ENCODE data around the gene DNAJA3. TPM values are rescaled to one million over a fixed set of nuclear protein-coding genes. Genes with fewer than 3 reads are reported as not detected.

Gene DNAJA3
- polyA plus RNA-seq, 4 donors, result 26.7 to 71.4 (median 38.1) TPM

DNA sequence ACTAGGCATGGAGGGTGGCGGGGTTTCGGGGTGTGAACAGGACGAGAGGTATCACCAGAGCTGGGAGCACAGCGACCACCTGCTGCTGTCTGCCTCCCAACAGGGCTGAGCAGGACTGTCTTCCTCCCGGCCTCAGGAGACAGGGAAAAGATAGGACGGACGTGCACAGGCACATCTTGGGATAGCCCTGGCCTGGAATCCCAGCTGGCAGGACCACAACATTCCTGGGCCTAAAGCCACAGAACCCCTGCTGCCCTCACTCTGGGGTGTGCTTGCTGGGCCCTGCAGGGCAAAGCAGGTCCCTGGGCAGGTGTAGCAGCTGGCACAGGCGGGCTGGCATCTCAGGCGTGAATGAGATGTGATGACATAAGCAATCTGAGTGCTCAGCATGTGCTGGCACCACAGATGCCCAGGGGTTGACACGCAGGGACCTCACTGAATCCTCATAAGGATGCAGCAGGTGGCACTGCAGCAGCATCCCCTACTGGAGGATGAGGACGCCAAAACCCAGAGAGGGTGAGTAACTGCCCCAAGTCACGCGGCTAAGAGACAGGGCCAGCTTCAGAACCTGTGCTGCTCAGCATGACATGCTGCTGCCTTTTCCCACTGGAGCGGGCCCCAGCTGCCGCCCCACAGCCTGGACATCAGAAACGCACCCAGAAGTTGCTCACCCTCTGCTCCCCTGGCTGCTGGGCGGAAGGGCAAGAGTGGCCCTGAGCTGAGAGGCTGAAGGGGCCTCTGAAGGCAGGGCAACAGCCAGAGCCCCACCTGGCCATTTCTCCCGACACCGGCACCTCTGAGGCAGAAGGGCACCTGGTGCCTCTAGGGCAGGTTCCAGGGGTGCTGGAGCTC, 16.4 kb upstream of the DNAJA3 start:
- 88 to 93% (median 93%) methylated on average over 19 of the region's 19 CpGs for WGBS, 3 donors
- H3K36me3 ChIP-seq (ENCODE audit: control insufficient read depth in 3 of 3, insufficient read depth in 2 of 3, low read depth in 1 of 3, low read length in 3 of 3), result peaks cover 16 to 93% (median 19%) of the 10 kb centered on the region in 3 donors
- DNase-seq (peak in 1 of 2 donors; percentile 0), FAIRE-seq (no peak)
- H3K27ac ChIP-seq (ENCODE audit: low read depth in 1 of 3, low read length in 2 of 3), result no peak overlapping the region
- no peaks in the 10 kb centered on the region for H3K9me3 ChIP-seq (ENCODE audit: control insufficient read depth in 2 of 2, insufficient read depth in 1 of 2, low read depth in 1 of 2, low read length in 1 of 2)
- no peaks in the 10 kb centered on the region for H3K4me1 ChIP-seq (ENCODE audit: control insufficient read depth in 3 of 3, insufficient read depth in 2 of 3, low read depth in 1 of 3, low read length in 2 of 3)
- no peak overlapping the region for H3K4me3 ChIP-seq (ENCODE audit: low read depth in 1 of 3, low read length in 3 of 3)
- no peaks in the 10 kb centered on the region for H3K27me3 ChIP-seq (ENCODE audit: control insufficient read depth in 3 of 3, insufficient read depth in 3 of 3, low read length in 3 of 3)

DNA sequence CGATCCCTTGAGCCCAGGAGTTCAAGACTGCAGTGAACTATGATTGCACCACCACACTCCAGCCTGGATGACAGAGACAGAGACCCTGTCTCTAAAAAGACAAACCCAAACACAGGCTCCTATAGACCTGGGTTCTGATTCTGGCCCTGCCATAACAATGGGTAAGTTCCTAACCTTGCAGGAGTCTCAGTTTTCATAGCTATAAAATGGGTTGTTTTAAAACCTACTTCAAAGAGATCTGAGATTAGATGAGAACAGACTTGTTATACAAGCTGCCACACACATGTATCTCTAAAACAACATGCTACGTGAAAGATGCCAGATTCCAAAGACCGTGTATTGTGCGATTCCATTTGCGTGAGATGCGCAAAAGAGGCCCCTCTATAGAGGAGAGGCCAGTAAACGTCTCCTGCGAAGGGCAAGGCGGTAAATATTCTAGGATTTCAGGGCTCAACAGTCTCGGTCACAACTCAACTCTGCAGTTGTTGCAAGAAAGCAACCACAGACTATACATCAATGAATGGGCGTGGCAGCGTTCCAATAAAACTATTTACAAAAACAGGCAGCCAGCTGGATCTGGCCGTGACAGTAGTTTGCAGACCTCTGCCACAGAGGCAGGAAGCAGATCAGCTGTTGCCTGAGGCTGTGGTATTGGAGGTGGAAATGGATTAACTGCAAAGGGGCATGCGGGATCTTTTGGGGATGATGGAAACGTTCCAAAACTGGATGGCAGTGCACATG, 15.2 kb upstream of the DNAJA3 start:
- no peak for FAIRE-seq

DNA sequence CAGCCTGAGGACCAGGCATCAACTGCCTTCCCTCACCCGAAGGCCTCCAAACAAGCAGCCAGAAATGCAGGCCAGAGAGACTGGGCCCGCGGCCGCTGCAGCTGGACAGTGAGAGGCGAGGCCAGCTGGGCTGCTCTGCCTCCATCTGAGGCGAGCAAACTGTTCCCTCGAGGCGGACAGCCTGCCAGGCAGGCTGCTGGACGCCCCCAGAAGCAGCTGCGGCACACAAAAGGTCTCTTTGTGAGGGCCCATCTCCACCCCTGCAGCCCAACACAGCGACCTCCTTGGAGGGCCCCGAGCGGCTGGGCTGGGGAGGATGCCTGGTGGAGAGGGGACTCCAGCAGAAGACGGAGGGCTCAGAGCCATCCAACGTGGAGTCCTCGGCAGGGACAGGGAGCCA, 14.0 kb upstream of the DNAJA3 start:
- H3K27ac ChIP-seq (ENCODE audit: low read depth in 1 of 3, low read length in 2 of 3), result peak overlapping the region in 2 of 3 donors; percentile 45 to 85

More for the DNA sequence above, 15.2 kb upstream of the DNAJA3 start:
- H3K27ac ChIP-seq (ENCODE audit: low read depth in 1 of 3, low read length in 2 of 3), result peak overlapping the region in 2 of 3 donors; percentile 45 to 85
- WGBS, 3 donors, result 60 to 81% (median 79%) methylated on average over 15 of the region's 15 CpGs
- peaks cover 2 to 9% (median 3%) of the 10 kb centered on the region in 3 donors for H3K4me1 ChIP-seq (ENCODE audit: control insufficient read depth in 3 of 3, insufficient read depth in 2 of 3, low read depth in 1 of 3, low read length in 2 of 3)
- no peaks in the 10 kb centered on the region for H3K9me3 ChIP-seq (ENCODE audit: control insufficient read depth in 2 of 2, insufficient read depth in 1 of 2, low read depth in 1 of 2, low read length in 1 of 2)
- no peaks in the 10 kb centered on the region for H3K27me3 ChIP-seq (ENCODE audit: control insufficient read depth in 3 of 3, insufficient read depth in 3 of 3, low read length in 3 of 3)
- peaks cover 9 to 84% (median 17%) of the 10 kb centered on the region in 3 donors for H3K36me3 ChIP-seq (ENCODE audit: control insufficient read depth in 3 of 3, insufficient read depth in 2 of 3, low read depth in 1 of 3, low read length in 3 of 3)
- peak in 1 of 2 donors; percentile 56 for DNase-seq
- H3K4me3 ChIP-seq (ENCODE audit: low read depth in 1 of 3, low read length in 3 of 3), result no peak overlapping the region

GRCh38 chr16:4412159-4412558, 13.5 kb upstream of the DNAJA3 start:
- no peak for FAIRE-seq

More for the DNA sequence above, 14.0 kb upstream of the DNAJA3 start:
- Histone ChIP-seq H3K4me1 (ENCODE audit: control insufficient read depth in 3 of 3, insufficient read depth in 2 of 3, low read depth in 1 of 3, low read length in 2 of 3) (peaks cover 2 to 10% (median 3%) of the 10 kb centered on the region in 3 donors), H3K4me3 (ENCODE audit: low read depth in 1 of 3, low read length in 3 of 3) (no peak overlapping the region), H3K27me3 (ENCODE audit: control insufficient read depth in 3 of 3, insufficient read depth in 3 of 3, low read length in 3 of 3) (no peaks in the 10 kb centered on the region), H3K36me3 (ENCODE audit: control insufficient read depth in 3 of 3, insufficient read depth in 2 of 3, low read depth in 1 of 3, low read length in 3 of 3) (peaks cover 8 to 73% (median 14%) of the 10 kb centered on the region in 3 donors), H3K9me3 (ENCODE audit: control insufficient read depth in 2 of 2, insufficient read depth in 1 of 2, low read depth in 1 of 2, low read length in 1 of 2) (no peaks in the 10 kb centered on the region)
- 68 to 88% (median 87%) methylated on average over 15 to 16 of the region's 16 CpGs for WGBS, 3 donors
- no peak for DNase-seq
- no peak for FAIRE-seq

GRCh38 chr16:4412854-4413253, 12.8 kb upstream of the DNAJA3 start:
- FAIRE-seq (no peak), DNase-seq (no peak)
- H3K27me3 ChIP-seq (ENCODE audit: control insufficient read depth in 3 of 3, insufficient read depth in 3 of 3, low read length in 3 of 3), result no peaks in the 10 kb centered on the region
- H3K4me3 ChIP-seq (ENCODE audit: low read depth in 1 of 3, low read length in 3 of 3), result no peak overlapping the region
- WGBS, 3 donors, result 90 to 92% (median 91%) methylated on average over 4 of the region's 4 CpGs
- peaks cover under 1 to 62% (median 11%) of the 10 kb centered on the region in 3 donors for H3K36me3 ChIP-seq (ENCODE audit: control insufficient read depth in 3 of 3, insufficient read depth in 2 of 3, low read depth in 1 of 3, low read length in 3 of 3)
- peaks cover 2 to 14% (median 3%) of the 10 kb centered on the region in 3 donors for H3K4me1 ChIP-seq (ENCODE audit: control insufficient read depth in 3 of 3, insufficient read depth in 2 of 3, low read depth in 1 of 3, low read length in 2 of 3)
- no peak overlapping the region for H3K27ac ChIP-seq (ENCODE audit: low read depth in 1 of 3, low read length in 2 of 3)
- H3K9me3 ChIP-seq (ENCODE audit: control insufficient read depth in 2 of 2, insufficient read depth in 1 of 2, low read depth in 1 of 2, low read length in 1 of 2), result no peaks in the 10 kb centered on the region

More at GRCh38 chr16:4412159-4412558, 13.5 kb upstream of the DNAJA3 start:
- Histone ChIP-seq H3K4me1 (ENCODE audit: control insufficient read depth in 3 of 3, insufficient read depth in 2 of 3, low read depth in 1 of 3, low read length in 2 of 3) (peaks cover 2 to 14% (median 3%) of the 10 kb centered on the region in 3 donors), H3K9me3 (ENCODE audit: control insufficient read depth in 2 of 2, insufficient read depth in 1 of 2, low read depth in 1 of 2, low read length in 1 of 2) (no peaks in the 10 kb centered on the region), H3K27ac (ENCODE audit: low read depth in 1 of 3, low read length in 2 of 3) (peak overlapping the region in 1 of 3 donors; percentile 85), H3K36me3 (ENCODE audit: control insufficient read depth in 3 of 3, insufficient read depth in 2 of 3, low read depth in 1 of 3, low read length in 3 of 3) (peaks cover 7 to 69% (median 14%) of the 10 kb centered on the region in 3 donors), H3K27me3 (ENCODE audit: control insufficient read depth in 3 of 3, insufficient read depth in 3 of 3, low read length in 3 of 3) (no peaks in the 10 kb centered on the region), H3K4me3 (ENCODE audit: low read depth in 1 of 3, low read length in 3 of 3) (no peak overlapping the region)
- 86 to 93% (median 89%) methylated on average over 8 of the region's 8 CpGs for WGBS, 3 donors
- no peak for DNase-seq

- FAIRE-seq (no peak), DNase-seq (peak; percentile 31 to 63)
- no peak overlapping the region for H3K4me3 ChIP-seq (ENCODE audit: low read depth in 1 of 3, low read length in 3 of 3)
- peaks cover 0 to 47% (median 0%) of the 10 kb centered on the region in 3 donors for H3K36me3 ChIP-seq (ENCODE audit: control insufficient read depth in 3 of 3, insufficient read depth in 2 of 3, low read depth in 1 of 3, low read length in 3 of 3)
- no peaks in the 10 kb centered on the region for H3K9me3 ChIP-seq (ENCODE audit: control insufficient read depth in 2 of 2, insufficient read depth in 1 of 2, low read depth in 1 of 2, low read length in 1 of 2)
- peak overlapping the region in 2 of 3 donors; percentile 5 to 88 for H3K27ac ChIP-seq (ENCODE audit: low read depth in 1 of 3, low read length in 2 of 3)
- H3K27me3 ChIP-seq (ENCODE audit: control insufficient read depth in 3 of 3, insufficient read depth in 3 of 3, low read length in 3 of 3), result no peaks in the 10 kb centered on the region
- 52 to 69% (median 65%) methylated on average over 7 of the region's 7 CpGs for WGBS, 3 donors
- H3K4me1 ChIP-seq (ENCODE audit: control insufficient read depth in 3 of 3, insufficient read depth in 2 of 3, low read depth in 1 of 3, low read length in 2 of 3), result peaks cover 2 to 14% (median 3%) of the 10 kb centered on the region in 3 donors
Observed at GRCh38 chr16:4414187-4414917, 11.3 kb upstream of the DNAJA3 start.

DNA sequence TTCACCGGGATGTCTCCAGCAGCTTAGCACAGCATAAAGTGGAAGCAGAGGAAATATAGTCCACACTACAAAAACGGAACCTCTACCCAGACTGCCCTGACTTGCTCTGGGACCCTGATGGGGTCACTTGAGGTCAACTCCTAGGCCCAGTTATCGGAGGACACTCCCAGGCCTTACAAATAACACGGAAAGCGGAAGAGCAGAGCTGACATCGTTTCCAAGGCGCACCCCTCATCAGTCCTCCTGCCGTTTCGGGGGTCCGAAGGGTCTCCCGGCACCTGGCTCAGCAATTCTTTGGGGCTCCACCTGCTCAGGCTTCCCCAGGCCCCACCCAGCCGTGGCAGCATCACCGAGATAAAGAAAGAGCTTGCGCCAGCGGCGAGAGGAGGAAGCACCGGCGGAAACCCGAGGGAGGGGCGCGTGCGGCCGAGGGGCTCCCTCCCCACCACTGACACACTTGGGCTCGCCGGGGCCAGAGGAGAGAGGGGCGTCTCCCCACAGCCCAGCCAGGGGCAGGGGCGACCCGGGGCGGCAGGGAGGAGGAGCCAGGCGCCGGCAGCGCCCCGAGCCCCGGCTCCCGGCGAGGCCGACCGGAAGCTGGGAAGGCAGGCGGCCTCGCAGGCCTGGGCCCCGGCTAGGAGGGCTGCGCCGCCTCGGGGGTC, 10.0 kb upstream of the DNAJA3 start:
- H3K27ac ChIP-seq (ENCODE audit: low read depth in 1 of 3, low read length in 2 of 3), result peak overlapping the region; percentile 68 to 97 (median 88)
- H3K36me3 ChIP-seq (ENCODE audit: control insufficient read depth in 3 of 3, insufficient read depth in 2 of 3, low read depth in 1 of 3, low read length in 3 of 3), result peaks cover 0 to 36% (median 0%) of the 10 kb centered on the region in 3 donors
- 0 to 1% (median 1%) methylated on average over 33 to 44 of the region's 44 CpGs for WGBS, 3 donors
- DNase-seq, result peak; percentile 66 to 86
- no peak for FAIRE-seq
- peak overlapping the region; percentile 65 to 98 (median 90) for H3K4me3 ChIP-seq (ENCODE audit: low read depth in 1 of 3, low read length in 3 of 3)
- H3K27me3 ChIP-seq (ENCODE audit: control insufficient read depth in 3 of 3, insufficient read depth in 3 of 3, low read length in 3 of 3), result no peaks in the 10 kb centered on the region
- no peaks in the 10 kb centered on the region for H3K9me3 ChIP-seq (ENCODE audit: control insufficient read depth in 2 of 2, insufficient read depth in 1 of 2, low read depth in 1 of 2, low read length in 1 of 2)
- H3K4me1 ChIP-seq (ENCODE audit: control insufficient read depth in 3 of 3, insufficient read depth in 2 of 3, low read depth in 1 of 3, low read length in 2 of 3), result peaks cover 2 to 22% (median 3%) of the 10 kb centered on the region in 3 donors
